ENCODE measurements around the gene RYR2. TPM values are rescaled to one million over a fixed set of nuclear protein-coding genes. Genes with fewer than 3 reads are reported as not detected.

The RYR2 gene
- total and polyA plus RNA-seq, 4 donors: 0.43 to 11.6 (median 2.0) TPM

DNA sequence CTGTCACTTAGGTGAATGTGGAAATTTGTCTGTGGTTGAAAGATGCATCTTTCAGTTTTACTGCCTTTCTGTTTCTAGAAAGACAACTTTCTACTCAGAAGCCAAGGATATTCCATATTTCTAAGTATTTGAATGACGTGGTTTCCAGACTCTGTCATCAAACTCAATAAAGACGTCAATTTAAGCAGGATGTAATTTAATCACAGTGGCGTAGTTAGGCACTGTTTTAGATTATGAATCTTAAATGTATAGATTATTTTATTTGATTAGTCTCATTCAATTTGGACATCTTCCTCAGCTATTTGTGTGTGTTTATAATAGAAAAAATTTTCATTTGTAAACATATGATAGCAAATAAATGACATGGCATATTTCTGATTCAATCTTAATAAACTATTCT is 298.9 kb downstream of the RYR2 start:
- no peak overlapping the region for H3K27ac ChIP-seq (ENCODE audit: low read depth in 1 of 2, low read length in 1 of 2)
- no peak for TF ChIP-seq CTCF (IDR thresholded peaks at IDR 0.05; ENCODE audit: control extremely low read depth, extremely low read depth)
- no peak overlapping the region for H3K4me3 ChIP-seq
- no peak overlapping the region for H3K9ac ChIP-seq (ENCODE audit: insufficient read depth in 1 of 2, low read length in 2 of 2)
- WGBS, 2 donors: 85 to 89% methylated on average over 3 of the region's 3 CpGs
- H3K4me1 ChIP-seq (ENCODE audit: control insufficient read depth in 5 of 5, insufficient read depth in 5 of 5, low read length in 5 of 5): peaks cover 0 to 6% (median 0%) of the 10 kb centered on the region in 5 donors
- H3K9me3 ChIP-seq (ENCODE audit: control insufficient read depth in 4 of 4, insufficient read depth in 3 of 4, low read length in 3 of 4): no peaks in the 10 kb centered on the region
- no peak for DNase-seq
- ATAC-seq (ENCODE audit: insufficient read depth, low FRiP score): no peak
- no peaks in the 10 kb centered on the region for H3K27me3 ChIP-seq (ENCODE audit: control insufficient read depth in 3 of 3, insufficient read depth in 3 of 3, low read length in 2 of 3)
- H3K36me3 ChIP-seq (ENCODE audit: control insufficient read depth in 4 of 4, insufficient read depth in 4 of 4, low read length in 4 of 4): no peaks in the 10 kb centered on the region

DNA sequence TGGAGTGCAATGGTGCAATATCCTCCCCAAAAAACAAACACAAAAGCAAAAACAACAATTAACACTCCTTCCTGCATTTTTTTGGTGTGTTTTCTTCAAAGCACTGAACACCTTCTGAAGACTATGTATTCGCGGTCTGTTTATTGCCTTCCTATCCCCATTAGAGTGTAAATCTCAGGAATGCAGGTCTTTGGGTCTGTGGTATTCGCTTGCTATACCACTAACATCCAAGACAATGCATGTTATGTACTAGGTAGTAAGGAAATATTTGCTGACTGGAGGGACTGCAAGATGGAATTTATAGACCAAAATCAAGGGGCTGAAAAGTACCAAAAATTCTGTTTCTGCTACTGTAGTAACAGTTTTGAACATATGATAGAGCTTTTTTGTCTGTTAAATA is 299.4 kb downstream of the RYR2 start:
- no peaks in the 10 kb centered on the region for H3K9me3 ChIP-seq (ENCODE audit: control insufficient read depth in 4 of 4, insufficient read depth in 3 of 4, low read length in 3 of 4)
- no peak for TF ChIP-seq CTCF (IDR thresholded peaks at IDR 0.05; ENCODE audit: control extremely low read depth, extremely low read depth)

GRCh38 chr1:237342730-237343129 is 300.7 kb downstream of the RYR2 start:
- peaks cover 0 to 9% (median 0%) of the 10 kb centered on the region in 5 donors for H3K4me1 ChIP-seq (ENCODE audit: control insufficient read depth in 5 of 5, insufficient read depth in 5 of 5, low read length in 5 of 5)
- no peaks in the 10 kb centered on the region for H3K36me3 ChIP-seq (ENCODE audit: control insufficient read depth in 4 of 4, insufficient read depth in 4 of 4, low read length in 4 of 4)
- H3K4me3 ChIP-seq: no peak overlapping the region
- no peaks in the 10 kb centered on the region for H3K27me3 ChIP-seq (ENCODE audit: control insufficient read depth in 3 of 3, insufficient read depth in 3 of 3, low read length in 2 of 3)
- no peak for TF ChIP-seq CTCF (IDR thresholded peaks at IDR 0.05; ENCODE audit: control extremely low read depth, extremely low read depth)
- no peak overlapping the region for H3K27ac ChIP-seq (ENCODE audit: low read depth in 1 of 2, low read length in 1 of 2)
- ATAC-seq (ENCODE audit: insufficient read depth, low FRiP score): no peak
- H3K9me3 ChIP-seq (ENCODE audit: control insufficient read depth in 4 of 4, insufficient read depth in 3 of 4, low read length in 3 of 4): no peaks in the 10 kb centered on the region
- H3K9ac ChIP-seq (ENCODE audit: insufficient read depth in 1 of 2, low read length in 2 of 2): no peak overlapping the region
- no peak for DNase-seq
- WGBS, 2 donors: 88 to 90% methylated on average over 6 of the region's 6 CpGs

More for the DNA sequence above, 299.4 kb downstream of the RYR2 start:
- ATAC-seq (ENCODE audit: insufficient read depth, low FRiP score) (no peak), DNase-seq (no peak)
- Histone ChIP-seq H3K27me3 (ENCODE audit: control insufficient read depth in 3 of 3, insufficient read depth in 3 of 3, low read length in 2 of 3) (no peaks in the 10 kb centered on the region), H3K4me3 (no peak overlapping the region), H3K9ac (ENCODE audit: insufficient read depth in 1 of 2, low read length in 2 of 2) (no peak overlapping the region), H3K27ac (ENCODE audit: low read depth in 1 of 2, low read length in 1 of 2) (peak overlapping the region in 1 of 2 donors; percentile 6), H3K4me1 (ENCODE audit: control insufficient read depth in 5 of 5, insufficient read depth in 5 of 5, low read length in 5 of 5) (peaks cover 0 to 9% (median 0%) of the 10 kb centered on the region in 5 donors), H3K36me3 (ENCODE audit: control insufficient read depth in 4 of 4, insufficient read depth in 4 of 4, low read length in 4 of 4) (no peaks in the 10 kb centered on the region)
- 50 to 62% methylated on average over 3 of the region's 3 CpGs for WGBS, 2 donors

DNA sequence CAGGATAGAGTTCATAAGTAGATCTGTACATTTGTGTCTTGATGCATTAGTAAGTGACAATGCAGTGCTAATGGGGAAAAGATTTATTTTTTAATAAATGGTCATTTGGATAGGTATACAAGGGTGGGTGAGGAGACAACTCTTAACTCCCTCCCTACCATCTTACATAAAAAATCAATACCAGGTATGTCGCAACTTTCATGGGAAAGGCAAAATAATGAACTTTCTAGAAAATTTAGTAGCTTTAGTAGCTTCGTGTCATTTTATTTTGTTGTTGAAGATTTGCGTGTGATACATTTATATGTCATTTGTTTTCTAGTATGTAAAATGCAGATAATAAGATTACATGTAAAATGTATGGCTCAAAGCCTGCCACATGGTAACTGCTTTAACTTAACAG is 310.8 kb downstream of the RYR2 start:
- Histone ChIP-seq H3K36me3 (ENCODE audit: control insufficient read depth in 4 of 4, insufficient read depth in 4 of 4, low read length in 4 of 4) (no peaks in the 10 kb centered on the region), H3K27ac (ENCODE audit: low read depth in 1 of 2, low read length in 1 of 2) (no peak overlapping the region), H3K9ac (ENCODE audit: insufficient read depth in 1 of 2, low read length in 2 of 2) (no peak overlapping the region), H3K4me1 (ENCODE audit: control insufficient read depth in 5 of 5, insufficient read depth in 5 of 5, low read length in 5 of 5) (peaks cover 0 to 3% (median 0%) of the 10 kb centered on the region in 5 donors), H3K4me3 (no peak overlapping the region), H3K27me3 (ENCODE audit: control insufficient read depth in 3 of 3, insufficient read depth in 3 of 3, low read length in 2 of 3) (no peaks in the 10 kb centered on the region), H3K9me3 (ENCODE audit: control insufficient read depth in 4 of 4, insufficient read depth in 3 of 4, low read length in 3 of 4) (no peaks in the 10 kb centered on the region)
- ATAC-seq (ENCODE audit: insufficient read depth, low FRiP score) (no peak), DNase-seq (no peak)
- TF ChIP-seq CTCF (IDR thresholded peaks at IDR 0.05; ENCODE audit: control extremely low read depth, extremely low read depth): no peak
- WGBS, 2 donors: 89 to 90% methylated on average over 3 of the region's 3 CpGs
